HG03354 (cell line): ENCODE results near the gene NAALADL2.
"Not testable (repeated sequence)": the region's sequence is repeated elsewhere in the genome, so short reads cannot be mapped to it uniquely, and the experiment has no call there.

Experiments used
- ATAC-seq: cut with Tn5 transposase; IDR thresholded peaks from one replicate; pipeline ENCODE4 v1.9.1; 2021; ENCODE audit warnings: mild to moderate bottlenecking; ENCODE audit not compliant: unreplicated experiment, poor library complexity, severe bottlenecking

NAALADL2 gene

DNA sequence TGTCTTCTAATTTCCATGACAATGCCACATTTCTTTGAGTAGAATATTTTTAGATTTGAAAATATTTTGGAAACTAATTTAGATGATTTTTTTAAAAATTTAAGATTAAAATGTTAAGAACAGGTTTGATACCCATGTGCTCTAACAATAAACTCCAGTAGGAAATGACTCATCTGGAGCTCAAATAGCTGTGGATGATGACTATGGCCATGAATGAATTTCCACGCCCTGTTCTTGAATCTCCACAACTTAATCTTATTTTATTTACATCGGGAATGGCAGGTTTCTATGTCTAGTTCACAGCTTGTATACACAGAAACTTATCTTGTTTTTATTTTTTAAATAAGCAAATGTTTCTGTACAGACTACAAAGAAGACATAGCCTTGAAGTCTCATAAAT, 726.8 kb downstream of the NAALADL2 start:
- ATAC-seq = no peak

DNA sequence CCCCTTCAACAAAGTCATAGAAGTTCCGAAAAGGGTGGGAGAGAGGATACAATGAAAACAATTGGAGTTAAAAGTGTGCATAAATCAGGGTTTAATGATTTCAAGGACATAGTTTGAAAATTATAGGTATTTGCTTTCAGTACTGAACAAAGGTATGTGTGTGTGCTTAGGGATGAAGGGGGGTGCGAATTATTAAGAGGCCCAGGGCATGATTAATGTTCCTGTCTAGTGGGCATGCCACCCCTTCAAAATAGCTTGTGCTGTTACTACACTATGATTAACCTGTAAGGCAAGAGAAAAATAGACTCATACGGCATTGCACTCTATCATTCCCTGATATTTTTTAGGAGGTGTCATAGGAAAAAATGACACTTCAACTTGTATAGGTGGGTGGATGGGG, 731.6 kb downstream of the NAALADL2 start:
- no peak for ATAC-seq

DNA sequence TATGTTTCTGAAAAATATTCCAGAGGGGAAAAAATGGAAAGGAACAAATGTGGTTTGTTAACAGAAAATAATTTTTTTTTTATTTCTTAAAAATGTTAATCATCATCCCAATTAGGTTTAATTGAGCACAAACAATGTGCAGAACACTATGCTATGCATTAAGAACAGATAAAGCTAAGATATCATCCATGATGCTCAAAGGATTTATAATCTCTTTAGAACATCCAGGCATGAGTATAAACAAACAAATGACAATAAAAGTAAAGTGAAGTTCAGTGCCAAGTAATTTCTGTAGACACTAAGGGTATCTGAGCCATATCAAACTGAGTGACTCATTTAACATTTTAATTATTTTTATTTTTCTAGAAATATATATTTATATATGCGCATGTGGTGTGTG, 732.2 kb downstream of the NAALADL2 start:
- no peak for ATAC-seq

DNA sequence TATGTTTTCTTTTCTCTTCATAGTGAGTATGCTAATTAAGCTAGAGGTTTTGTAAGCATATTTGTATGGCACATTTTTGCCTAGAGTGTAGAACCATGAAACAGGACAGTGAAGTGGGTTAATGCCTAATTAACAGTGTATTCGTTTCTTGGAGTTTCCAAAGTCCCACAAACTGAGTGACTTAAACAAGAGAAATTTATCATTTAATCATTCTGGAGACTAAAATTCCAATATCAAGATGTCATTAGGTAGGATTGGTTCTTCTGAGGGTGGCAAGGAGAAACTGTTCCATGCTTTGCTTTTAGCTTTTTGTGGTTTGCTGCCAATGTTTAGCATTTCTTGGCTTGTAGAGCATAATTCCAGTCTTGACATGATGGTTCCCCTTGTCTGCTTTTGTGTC, 734.2 kb downstream of the NAALADL2 start:
- ATAC-seq = no peak

DNA sequence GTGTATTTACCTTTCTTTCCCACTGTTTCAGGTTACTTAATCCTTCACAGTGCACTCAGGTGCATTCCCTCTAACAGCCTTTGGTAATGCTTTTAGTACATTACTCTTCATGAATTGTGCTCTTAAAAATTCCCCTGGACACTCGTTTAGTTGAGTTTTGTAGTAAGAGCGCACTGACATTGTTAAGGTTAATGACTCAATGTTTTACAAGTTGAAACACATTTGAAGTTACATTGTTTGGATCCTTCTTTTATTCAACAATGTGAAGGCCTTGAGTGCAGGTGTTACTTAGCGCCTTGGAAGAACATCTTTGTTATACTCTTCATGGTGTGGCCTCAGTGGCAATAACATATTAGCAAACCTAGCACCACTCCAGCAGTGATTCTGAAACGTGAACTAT, 739.6 kb downstream of the NAALADL2 start:
- no peak for ATAC-seq

DNA sequence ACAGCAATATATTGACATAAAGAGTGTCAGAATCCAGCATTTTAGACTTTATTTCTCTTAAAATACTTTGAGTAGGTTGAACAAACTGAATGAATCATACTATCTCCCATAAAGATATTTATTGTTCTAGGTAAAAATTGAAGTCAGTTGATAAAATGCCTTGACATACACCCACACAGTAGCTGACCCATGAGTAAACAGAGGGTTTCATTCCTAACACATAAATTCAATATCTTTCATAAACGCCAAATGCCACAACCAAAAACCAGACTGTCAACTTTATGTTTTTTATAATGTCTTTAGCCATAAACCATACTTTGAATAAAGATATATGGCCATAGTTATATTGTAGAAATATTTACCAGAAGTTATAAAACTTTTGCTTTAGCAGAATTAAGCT, 742.4 kb downstream of the NAALADL2 start:
- no peak for ATAC-seq

DNA sequence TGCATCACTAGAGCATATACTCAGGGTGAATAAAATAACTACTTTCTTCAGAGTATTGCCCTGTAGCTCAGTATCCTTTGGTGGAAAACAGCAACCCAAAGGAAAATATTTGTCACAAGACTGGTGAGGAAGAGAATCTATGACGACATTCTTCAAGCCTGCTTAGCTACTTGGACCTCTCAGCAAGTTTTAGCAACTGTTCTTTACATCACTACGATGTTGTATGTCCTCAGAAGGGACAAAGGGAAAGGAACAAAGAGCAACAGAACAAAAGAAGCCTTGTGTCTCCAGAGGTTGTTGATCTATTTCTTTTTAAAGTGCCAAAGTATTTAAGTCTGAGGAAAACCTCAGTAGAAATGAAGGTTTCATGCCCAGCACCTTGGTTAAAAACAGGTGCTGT, 746.7 kb downstream of the NAALADL2 start:
- ATAC-seq = no peak

DNA sequence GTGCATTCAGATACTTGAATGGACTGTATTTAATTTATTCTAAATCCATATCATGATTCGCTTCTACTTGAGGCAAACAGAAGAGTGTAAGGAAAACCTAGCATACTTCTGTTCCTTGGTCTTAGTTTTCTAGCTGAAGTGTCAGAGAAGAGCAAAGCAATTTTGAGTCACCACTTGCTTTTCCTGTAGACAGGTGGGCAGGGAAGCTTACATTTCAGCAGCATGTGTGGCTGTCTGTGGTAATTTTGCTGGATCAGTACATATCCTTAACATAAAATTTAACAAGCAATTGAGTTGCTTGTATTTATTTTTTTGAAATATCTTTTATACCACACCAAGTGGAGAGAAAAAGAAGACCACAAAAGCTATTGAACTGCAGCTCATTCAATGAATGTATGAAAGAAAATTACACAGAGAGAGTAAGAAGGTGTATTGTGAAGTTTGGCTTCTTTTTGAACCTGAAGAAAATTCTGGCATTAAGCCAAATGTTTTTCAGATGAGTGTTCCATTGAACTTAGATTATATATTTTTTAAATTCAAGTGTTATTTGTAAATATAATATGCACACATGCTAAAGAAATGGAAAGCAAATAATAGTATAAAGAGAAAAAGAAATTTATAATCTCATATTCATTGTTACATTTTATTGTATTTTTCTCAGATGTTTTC, 747.6 kb downstream of the NAALADL2 start:
- ATAC-seq = no peak

DNA sequence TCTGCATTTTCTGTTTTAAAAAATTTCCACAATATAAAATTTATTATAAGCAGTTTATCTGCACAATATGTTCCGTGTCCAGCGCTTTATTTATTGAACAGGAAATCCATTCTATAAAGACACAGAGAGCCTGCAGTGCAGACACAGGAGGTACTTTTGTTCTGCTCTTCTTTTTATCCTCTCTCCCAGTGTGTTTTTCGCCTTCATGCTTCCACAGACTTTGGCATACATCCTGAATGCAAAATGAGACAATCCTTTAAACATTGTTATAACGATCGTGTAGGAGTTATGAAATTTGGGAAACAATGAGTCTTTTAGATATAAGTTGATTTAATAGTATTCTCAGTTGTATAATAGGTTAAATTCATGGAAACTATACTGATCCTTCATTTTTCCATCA, 749.2 kb downstream of the NAALADL2 start:
- ATAC-seq = no peak

DNA sequence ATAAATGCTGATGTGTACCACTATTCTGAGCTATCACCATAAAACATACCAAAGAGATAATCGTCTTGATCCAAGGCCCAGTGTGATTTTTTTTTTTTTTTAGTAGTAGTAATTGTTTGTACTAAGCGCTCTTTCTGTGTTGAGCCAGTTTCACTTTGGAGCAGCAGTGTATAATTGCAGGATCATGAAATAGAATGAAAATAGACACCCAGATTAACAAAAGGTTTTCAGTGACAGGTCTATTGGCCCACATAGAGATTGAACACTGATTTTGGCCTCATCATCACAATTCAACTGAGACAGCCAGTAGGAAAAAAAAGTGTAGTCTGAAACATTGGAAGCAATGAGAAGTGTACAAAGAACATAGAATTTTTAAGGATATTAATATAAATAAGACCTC, 749.8 kb downstream of the NAALADL2 start:
- ATAC-seq = no peak

DNA sequence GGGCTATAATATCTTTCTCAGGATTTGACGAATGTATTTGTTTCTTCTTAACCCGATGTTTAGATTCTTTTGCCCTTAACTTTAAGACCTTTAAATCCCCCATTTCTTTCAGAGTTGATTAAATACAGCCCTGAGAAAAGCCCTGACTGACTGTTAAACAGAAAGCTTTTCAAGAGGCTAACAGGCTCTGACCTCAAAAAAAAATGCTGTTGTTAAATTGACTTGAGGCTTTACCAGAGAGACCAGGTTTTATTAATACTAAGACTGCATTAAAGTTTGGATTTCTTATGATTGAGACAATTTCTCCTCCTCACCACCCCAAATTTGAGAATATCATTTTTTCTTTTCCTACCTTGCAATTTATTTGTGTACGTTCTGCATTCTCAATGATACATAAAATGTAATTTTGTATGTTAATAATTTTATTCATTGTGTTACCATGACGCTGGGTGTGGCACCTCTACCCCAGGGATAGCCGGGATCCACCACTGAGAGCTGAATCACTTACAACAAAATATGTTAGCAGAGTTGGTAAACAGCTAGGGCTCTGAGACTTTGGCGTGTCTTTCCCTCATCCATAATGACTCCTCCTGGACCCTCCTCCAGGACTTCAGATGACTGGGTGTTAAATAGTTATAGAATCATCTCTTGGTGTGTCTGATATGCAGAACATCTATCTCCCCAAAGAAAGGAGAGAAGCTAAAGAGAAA, 753.5 kb downstream of the NAALADL2 start:
- no peak for ATAC-seq

DNA sequence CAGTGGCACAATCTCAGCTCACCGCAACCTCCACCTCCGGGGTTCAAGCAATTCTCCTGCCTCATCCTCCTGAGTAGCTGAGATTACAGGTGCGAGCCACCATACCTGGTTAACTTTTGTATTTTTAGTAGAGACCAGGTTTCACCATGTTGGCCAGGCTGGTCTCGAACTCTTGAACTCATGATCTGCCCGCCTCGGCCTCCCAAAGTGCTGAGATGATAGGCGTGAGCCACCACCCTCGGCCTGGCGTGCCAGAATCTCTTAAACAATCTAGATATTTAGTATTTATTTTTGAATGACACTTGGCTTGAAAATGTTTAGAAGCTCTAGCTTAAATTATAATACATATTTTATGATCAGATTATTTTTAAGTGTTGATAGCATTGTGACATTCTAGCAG, 755.0 kb downstream of the NAALADL2 start:
- ATAC-seq = not testable (repeated sequence)

DNA sequence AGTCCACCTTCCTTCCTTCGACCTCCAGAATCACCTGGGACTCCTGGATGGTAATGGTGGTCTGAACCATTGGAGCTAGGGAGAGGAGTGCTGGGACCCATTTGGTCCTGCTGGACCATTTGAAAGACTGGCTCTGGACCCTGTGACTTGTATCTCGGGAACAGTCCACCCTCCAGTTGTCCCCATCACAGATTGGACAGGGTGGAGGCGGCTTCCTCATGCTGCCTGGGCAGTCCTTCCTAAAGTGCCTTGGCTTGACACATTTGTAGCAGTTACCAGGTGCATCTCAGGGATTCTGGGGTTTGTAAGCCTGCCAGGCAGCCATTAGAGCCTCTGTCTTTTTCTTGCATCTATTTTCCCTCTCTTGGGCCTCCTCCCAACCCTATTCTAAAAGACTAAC, 758.1 kb downstream of the NAALADL2 start:
- ATAC-seq = no peak

DNA sequence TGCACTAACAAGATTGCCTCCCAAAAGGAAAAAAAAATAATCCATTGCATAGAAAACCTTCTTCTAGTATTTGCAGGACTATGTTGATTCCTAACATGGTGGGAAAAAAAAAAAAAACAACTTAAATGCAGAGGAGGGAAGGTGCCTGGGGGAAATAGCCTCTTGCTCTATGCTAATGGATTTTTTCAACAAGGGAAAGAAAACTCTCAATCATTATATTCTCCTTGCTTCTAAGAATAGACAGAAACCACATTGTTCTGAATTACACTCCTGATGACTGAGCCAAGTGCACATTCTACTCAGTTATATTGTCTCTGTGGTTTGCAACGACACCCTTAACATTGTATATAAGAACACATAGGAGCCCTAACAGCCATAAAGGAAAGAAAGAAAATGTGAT, 760.2 kb downstream of the NAALADL2 start:
- ATAC-seq = no peak

DNA sequence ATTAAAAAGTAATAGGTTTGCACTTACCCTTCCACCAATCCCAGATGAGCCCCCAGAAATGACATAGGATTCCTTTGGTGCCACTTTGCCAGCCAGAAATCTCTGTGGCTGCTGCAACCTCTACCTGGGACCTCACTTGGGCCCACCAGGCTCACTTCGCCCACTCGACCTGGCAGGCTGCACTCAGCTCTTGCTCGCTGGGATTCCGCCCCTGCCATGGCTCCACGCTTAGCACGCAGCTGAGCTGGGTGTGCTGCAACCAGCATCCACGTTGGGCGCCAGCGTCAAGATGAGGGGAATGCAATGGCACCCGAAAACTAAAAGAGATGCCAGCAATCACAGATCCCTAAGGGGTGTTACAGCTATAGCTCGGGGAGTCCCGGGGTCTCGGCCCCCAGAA, 761.0 kb downstream of the NAALADL2 start:
- ATAC-seq = no peak

DNA sequence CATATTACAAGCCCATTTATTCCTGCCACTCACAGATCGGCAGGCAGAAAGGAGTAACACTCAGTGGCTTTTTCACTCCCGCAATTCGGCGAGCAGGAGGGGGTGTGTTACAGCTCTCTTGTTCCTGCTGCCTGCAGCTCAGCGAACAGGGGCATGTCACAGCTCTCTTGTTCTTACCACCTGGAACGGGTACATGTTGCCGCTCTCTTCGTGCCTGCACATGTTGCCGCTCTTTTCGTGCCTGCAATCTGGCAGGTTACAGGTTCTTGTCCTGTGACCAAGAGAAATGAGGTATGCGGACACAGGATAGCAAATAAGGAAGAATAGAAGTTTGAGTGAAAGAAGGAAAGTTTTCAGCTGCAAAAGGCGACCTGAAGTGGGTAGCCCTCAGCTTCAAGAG, 761.4 kb downstream of the NAALADL2 start:
- ATAC-seq = no peak

DNA sequence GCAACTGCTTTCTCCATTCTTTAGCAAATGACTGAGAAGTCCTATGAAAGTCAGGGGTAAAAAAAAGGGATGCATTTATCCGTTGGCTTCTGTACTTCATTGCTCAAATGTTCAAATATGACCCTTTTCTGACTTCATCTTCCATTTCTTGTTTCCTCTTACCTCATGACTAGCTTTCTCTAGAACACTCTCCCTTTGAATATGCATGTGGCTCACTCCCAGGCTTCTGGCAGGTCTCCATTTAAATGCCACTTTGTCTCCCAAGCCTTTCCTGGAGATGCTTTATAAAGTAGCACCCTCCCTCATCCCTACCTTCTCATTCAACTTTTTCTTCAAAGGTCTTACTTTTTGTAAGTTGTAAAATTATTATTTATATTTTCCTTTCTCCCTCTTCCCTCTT, 781.8 kb downstream of the NAALADL2 start:
- ATAC-seq = no peak

DNA sequence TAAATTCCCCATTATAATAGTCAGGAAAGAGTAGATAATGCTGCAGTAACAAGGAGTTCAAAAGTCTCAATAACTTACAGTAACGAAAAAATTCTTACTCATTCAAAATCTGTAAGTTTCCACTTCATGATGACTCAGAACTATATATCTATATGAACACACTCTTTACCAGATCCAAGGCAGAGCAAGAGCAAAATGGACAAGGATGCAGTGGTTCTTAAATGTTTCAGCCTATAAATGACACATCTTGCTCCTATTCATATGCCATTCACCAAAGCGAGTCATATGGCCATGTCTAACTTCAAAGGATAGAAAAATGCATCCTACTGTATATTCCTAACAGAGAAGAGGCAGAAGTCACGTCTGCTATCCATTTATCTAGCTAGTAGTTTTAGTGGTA, 787.7 kb downstream of the NAALADL2 start:
- ATAC-seq = no peak

DNA sequence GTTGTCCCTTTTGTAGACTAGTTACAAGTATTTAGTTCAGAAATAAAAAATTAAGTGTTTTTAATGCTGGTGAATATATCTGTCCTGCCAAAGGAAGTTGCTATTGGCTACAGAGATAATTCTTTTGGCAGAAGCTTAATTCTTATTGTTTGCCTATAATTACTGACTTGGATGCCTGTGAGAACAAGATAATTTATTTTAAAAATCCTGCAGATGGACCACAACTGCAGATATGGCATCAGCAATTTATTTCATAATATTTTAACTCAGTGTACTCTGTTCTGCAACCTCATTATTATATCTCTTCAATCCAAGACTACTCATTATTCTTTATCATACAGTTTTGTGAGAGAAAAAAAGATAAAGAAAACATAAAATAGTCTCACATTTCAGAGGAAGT, 789.8 kb downstream of the NAALADL2 start:
- ATAC-seq = no peak

DNA sequence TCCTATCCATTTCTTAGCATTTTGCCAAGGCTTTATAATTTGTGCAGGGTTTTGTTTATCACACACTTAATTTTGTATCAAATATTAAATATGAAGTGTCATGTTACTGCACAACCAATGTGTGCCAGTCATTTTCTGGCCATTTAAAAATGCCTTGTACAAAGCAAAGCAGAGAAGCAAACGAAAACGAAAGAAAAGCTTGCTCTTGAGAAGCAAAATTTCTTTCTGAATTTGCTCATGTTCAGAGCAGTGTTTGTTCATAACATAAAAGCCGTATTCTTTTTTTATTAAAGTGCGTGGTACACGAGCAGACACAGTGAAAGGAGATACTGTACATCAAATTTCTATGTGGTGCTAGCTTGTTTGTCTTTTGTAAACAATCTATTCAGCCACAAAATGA, 792.6 kb downstream of the NAALADL2 start:
- ATAC-seq = no peak

DNA sequence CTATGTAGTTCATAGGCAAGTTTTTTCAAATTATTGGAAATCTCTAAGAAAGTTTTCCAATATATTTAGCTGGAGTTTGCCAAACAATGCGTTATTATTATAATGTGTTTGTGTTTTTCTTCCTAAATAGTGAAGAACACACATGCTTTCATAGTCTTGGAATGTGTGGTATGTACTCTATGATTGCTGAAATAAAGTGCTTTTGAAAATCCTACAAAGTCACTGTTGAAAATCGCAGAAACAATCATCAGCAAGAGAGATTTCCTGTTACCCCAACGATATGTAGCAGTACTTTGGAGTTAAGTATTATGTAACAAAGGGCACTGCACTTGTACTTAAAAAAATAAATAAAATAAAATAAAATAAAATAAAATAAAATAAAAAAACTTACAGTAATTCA, 796.2 kb downstream of the NAALADL2 start:
- ATAC-seq = no peak

DNA sequence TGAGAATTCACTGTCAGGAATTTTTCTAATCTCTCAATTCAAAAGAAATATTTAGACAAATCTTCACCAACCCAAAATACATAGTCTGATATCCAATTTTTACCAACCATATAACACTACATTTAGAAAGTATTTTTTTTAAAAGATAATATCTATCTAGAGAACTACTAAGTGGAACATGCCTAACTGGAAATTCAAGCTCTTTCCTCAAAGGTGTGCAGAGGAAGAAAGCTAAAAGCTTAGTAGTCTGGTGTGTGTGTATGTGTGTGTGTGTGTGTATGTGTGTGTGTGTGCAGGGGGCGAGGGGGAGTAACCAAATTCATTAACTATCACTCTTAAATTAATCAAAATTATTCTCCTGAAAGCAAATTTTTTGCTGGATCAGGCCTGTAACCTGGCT, 797.3 kb downstream of the NAALADL2 start:
- ATAC-seq = no peak
